Fibroblast of mammary gland (primary cell): ENCODE data around the gene AKAP12.

Source experiments
- DNase-seq: peaks from one replicate; pipeline ENCODE4 v3.0.0-alpha.2; 2010; ENCODE audit warnings: low read depth
- H3K4me3 ChIP-seq: 2 replicates; pipeline ENCODE4 v1.5.1; 2011; ENCODE audit warnings: low read depth, mild to moderate bottlenecking, low read length, moderate library complexity; ENCODE audit not compliant: control insufficient read depth
- TF ChIP-seq, protein P1 (sequence below): conservative IDR thresholded peaks from 2 replicates; pipeline ENCODE4 v1.5.1; 2011; ENCODE audit warnings: low read depth, low read length, inconsistent platforms; ENCODE audit not compliant: control insufficient read depth, insufficient read depth

The AKAP12 gene

DNA sequence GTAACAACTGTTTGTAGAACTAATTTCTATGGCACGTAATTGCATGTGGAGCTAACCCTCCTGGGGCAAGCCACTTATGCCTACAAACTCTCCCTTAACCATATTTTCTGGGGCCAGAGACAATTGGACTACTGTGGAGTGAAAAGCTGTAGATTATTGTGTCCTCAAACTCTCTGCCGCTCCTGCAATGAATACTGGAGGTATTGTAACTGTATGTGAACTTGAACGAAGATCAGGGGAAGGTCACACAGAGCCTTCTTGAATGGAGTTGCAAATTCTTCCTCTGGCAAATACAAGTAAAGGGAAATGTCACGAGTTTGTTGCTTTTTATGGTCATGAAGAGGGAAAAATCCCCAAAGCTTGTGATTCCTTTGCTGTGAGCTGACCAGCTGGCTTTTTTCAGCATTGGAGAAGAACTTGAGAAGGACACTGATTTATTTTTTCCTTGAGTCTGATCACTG is 18.2 kb downstream of the AKAP12 start:
- TF ChIP-seq, protein P1, sequence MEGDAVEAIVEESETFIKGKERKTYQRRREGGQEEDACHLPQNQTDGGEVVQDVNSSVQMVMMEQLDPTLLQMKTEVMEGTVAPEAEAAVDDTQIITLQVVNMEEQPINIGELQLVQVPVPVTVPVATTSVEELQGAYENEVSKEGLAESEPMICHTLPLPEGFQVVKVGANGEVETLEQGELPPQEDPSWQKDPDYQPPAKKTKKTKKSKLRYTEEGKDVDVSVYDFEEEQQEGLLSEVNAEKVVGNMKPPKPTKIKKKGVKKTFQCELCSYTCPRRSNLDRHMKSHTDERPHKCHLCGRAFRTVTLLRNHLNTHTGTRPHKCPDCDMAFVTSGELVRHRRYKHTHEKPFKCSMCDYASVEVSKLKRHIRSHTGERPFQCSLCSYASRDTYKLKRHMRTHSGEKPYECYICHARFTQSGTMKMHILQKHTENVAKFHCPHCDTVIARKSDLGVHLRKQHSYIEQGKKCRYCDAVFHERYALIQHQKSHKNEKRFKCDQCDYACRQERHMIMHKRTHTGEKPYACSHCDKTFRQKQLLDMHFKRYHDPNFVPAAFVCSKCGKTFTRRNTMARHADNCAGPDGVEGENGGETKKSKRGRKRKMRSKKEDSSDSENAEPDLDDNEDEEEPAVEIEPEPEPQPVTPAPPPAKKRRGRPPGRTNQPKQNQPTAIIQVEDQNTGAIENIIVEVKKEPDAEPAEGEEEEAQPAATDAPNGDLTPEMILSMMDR, result no peak

DNA sequence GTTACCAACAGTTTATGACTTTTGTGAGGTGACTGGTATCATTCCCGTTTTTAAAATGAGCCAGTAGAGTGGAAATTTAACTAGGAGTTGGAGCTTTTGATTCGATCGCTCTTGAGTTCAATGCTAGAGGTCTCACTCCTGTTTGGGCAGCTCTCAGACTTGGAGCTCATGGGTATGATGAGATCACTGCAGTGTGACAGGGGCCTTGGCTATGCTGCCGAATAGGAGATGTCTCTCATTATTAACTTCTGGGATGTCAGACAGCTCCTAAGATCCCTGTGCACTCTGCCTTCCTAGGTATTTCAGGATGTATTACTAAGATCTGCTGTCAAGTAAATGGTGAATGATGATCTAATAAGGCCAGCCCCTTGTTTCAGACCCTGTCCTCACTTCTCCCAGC is 20.4 kb downstream of the AKAP12 start:
- TF ChIP-seq, protein P1, result no peak

More for the DNA sequence above, 18.2 kb downstream of the AKAP12 start:
- no peak overlapping the region for H3K4me3 ChIP-seq
- DNase-seq, result no peak

GRCh38 chr6:151263035-151263434 is 23.3 kb downstream of the AKAP12 start:
- TF ChIP-seq, protein P1, result no peak
- DNase-seq, result no peak
- H3K4me3 ChIP-seq, result no peak overlapping the region

More for the DNA sequence above, 20.4 kb downstream of the AKAP12 start:
- H3K4me3 ChIP-seq, result no peak overlapping the region
- no peak for DNase-seq

DNA sequence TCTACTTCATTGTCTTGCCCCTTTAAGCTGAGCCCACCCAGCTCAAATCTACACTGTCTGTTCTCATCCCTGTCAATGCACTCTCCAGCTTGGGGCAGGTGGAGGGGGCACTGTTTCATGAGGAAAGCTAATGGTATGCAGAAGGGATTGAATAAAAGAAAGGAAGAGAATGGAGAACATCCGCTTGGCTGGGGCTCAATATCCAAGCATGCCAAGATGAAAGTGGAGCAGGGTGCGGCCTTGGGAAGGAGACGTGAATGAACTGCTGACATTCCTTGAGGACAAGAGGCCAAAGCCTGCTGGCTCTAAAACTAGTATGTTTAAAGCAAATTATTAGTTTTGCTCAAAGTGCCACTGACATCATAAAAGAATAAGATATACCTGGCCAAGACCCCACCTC is 24.2 kb downstream of the AKAP12 start:
- DNase-seq, result peak; percentile 45

DNA sequence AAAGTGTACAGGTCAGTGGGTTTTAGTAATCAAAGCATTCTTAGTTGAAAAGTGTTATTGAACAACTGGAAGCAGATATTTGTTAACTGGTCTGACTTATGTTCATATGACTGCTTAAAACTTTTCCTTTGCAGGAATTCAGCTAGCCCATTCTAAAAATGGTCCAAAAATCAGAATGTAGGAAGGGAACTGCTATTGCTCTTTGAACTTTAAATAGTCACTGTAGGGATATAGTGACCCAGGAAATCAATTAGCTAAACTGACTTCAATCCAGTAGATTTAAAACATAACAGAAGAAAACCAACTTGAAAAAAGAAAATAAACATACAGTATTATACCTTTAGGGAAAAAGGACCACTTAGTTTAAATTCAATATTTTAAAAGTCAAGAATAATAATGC is 25.5 kb downstream of the AKAP12 start:
- DNase-seq, result no peak
- TF ChIP-seq, protein P1, result no peak
- H3K4me3 ChIP-seq, result no peak overlapping the region

More for the DNA sequence above, 24.2 kb downstream of the AKAP12 start:
- H3K4me3 ChIP-seq, result no peak overlapping the region
- TF ChIP-seq, protein P1, result no peak

DNA sequence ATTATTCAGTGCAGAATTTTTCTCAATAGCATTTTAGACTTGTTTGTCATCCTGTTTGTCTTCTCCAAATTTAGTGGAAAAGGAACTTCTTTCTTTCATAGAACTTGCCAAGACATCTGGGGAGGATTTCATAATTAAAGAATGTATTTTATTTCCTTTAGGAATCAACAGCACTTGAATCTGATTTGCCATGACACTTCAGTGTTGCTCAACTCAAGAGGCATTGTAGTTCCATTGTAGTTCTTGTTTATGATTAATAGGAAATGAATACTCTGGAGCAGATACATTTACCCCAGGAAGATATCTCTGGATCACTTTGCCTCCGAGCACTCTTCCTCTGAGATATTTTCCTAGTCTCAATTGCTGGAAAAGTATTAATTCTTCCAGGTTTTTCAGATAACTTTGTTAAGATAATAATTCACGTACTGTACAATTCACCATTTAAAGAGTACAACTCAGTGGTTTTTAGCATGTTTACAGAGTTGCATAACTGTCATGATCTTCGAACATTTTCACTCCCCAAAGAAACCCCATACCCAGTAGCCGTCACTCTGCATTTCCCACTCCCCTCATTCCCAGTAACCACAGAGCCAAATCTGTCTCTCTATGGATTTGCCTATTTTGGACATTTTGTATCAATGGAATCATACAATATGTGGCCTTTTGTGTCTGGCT is 29.7 kb downstream of the AKAP12 start:
- DNase-seq, result peak; percentile 94
- TF ChIP-seq, protein P1, result no peak
- H3K4me3 ChIP-seq, result no peak overlapping the region

GRCh38 chr6:151275121-151275520 is 35.4 kb downstream of the AKAP12 start:
- no peak overlapping the region for H3K4me3 ChIP-seq
- TF ChIP-seq, protein P1, result no peak
- no peak for DNase-seq
